Hematopoietic multipotent progenitor cell (in vitro differentiated cells): ENCODE results near the gene ARID5B. TPM values are rescaled to one million over a fixed set of nuclear protein-coding genes. Genes with fewer than 3 reads are reported as not detected.

Experiments
- DNase-seq, 3 donors: peaks; one replicate each; pipeline ENCODE4 v3.0.0-alpha.2; 2011 to 2015; ENCODE audit warnings: low read depth in 2 of 3, low spot score in 2 of 3
- total RNA-seq: library from RNA; depleted of rRNA; stranded (reverse); fragments of >200 nt; gene quantifications from one replicate; pipeline ENCODE4 v1.2.3, GENCODE V29; 2012

The ARID5B gene
- total RNA-seq, 1 donor, result 11.3 TPM

DNA sequence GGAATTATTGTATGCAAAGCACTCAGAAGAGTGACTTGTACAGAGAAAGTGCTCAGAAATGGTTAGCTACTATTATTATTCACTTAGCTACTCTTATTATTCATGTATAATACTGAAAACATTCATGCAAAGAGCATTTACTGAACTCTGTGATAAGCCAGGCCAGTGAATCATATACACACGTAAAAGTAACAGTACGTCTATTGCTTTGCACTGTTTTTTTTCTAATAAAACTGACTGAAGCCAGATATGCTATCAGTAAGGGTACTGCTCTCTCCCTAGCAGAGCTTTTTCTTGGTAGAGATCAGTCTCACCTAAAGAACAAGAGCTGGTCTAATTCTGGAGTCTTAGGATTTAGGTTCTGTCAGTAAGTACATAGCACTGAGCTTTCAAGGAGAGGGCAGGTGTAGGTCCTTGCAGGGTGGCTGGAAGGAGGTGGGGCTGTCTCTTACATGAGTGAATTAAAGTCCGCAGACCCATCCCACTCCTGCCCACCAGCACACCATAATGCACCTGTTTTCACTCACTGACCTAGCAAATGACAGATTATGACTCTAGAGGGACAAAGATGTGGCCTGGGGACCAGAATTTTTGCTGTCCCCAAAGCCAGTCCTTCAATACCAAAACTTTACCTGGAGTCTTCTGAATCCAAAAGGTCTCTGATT lies 145.9 kb downstream of the ARID5B start:
- DNase-seq, result no peak

DNA sequence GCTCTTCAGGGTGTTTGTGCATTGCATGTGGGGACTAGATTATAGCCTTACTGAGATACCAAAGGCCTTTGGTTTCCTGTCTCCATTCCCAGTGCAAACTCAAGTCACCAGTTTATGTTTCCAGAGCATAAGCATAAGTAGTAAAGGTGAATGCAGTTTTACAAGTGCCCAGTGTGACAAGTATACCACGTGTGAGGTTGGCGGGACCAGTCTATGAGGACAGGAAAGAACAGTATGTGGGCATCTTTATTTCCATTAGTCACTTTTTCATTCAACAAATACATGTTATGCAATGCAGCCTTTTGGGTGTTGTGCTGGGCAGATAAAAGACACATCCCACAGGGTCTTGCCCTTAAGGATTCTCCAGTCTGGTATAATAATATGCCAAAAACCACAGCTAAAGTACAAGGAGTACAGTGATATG lies 146.5 kb downstream of the ARID5B start:
- no peak for DNase-seq

- DNase-seq, result no peak
Measured at GRCh38 chr10:62048470-62048869, 147.0 kb downstream of the ARID5B start.

- no peak for DNase-seq
Measured at GRCh38 chr10:62048919-62049623, 147.6 kb downstream of the ARID5B start.

DNA sequence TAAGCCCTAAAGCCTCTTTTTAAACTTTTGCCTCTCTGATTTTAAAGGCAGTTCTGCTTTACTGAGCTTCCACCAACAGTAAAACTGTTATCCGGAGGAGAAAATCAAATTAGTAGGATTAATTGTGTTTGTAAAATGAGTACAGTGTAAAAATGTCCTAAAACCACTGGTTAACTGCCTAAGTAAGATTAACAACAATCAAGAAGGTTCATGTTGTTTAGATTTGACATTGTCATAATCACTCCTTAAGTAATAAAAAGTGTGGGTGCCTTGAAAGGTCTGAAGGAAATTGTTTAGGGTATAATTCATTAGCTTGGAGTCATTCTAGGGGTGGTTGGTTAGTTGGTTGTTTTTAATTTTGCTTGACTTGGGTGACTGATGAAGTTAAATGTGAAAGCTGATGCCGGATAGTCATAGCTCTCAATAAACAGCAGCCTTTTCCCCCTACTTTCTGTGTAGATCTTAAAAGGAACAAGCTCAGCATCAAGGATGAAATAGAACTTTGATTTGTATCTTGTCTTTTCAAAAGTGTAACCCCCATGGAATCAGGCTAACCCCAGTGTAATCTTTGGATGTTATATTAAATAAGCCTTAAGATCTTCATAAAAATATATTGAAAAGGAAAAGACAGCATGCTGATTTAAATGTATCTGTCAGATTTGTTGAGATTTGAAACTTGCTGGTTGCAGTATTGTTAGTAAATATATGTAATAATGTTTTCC lies 148.3 kb downstream of the ARID5B start:
- no peak for DNase-seq

DNA sequence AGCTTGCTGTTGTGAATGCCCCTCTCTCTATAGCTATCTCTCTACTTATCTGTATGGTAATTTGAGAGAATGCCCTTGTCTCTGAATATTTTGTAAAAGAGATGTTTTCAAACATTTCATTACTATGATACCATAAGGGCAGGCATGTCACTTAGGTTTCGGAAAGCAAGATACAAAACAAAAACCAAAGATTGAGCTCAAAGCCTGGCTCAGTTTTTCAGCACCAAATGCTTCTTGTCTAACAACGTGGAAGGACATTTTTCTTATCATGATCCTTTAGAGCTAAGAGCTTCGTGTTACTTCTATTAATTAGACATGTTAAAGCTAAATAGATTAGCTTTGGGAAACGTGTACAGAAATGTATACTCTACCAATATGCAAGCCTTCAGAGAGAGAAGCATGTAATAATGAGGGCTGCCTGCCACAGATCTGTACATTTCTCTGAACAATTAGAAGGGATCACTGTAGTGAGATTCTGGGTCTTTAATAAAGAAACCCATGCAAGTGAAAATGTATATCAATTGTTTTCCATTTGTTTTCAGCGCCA lies 148.9 kb downstream of the ARID5B start:
- no peak for DNase-seq

DNA sequence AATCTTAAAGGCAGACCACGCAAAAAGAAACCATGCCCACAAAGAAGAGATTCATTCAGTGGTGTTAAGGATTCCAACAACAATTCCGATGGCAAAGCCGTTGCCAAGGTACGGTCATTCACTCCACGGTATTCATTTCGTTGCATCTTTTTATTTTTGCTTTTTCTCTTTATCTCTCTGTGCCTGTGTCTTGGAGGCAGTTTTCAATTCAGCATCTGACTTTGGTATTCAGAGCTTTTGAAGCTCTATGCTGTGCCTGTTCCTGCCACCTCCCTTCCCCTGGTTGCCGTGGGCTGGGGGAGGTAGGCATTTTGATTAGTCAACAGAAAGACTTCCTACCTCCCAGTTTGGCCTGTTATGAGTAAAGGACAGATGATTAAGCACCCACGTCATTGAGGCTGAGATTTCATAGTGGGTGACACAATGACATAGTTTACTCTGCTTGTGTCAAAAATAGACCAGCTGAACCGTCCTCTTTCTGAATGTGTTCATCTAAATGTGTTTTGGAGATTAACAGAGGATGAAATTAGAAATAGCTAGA lies 149.5 kb downstream of the ARID5B start:
- DNase-seq, result peak in 1 of 3 donors; percentile 59

- DNase-seq, result no peak
Measured at GRCh38 chr10:62052276-62052675, 150.8 kb downstream of the ARID5B start.

DNA sequence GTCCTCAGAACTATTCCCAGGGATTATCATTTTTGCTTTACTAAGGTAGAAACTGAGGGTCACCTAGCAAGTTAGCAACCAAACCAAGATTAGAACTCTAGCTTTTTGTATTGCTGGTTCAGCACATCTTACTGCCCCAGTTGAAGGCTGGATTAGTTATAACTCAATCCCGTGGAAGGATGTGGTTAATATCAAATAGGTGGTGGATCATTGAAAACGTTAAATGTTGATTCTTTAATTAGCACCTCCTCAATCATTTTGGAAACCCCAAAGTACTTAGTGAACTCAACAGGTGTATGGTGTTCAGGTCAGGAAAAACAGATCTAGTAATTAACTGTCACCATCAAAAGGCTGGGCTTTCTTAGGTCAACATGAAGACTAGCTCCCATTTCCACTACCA lies 152.4 kb downstream of the ARID5B start:
- DNase-seq, result no peak

GRCh38 chr10:62054408-62054807 lies 152.9 kb downstream of the ARID5B start:
- DNase-seq, result no peak

GRCh38 chr10:62054830-62055229 lies 153.3 kb downstream of the ARID5B start:
- DNase-seq, result no peak

GRCh38 chr10:62056219-62056618 lies 154.7 kb downstream of the ARID5B start:
- no peak for DNase-seq

GRCh38 chr10:62056698-62057097 lies 155.2 kb downstream of the ARID5B start:
- DNase-seq, result no peak

DNA sequence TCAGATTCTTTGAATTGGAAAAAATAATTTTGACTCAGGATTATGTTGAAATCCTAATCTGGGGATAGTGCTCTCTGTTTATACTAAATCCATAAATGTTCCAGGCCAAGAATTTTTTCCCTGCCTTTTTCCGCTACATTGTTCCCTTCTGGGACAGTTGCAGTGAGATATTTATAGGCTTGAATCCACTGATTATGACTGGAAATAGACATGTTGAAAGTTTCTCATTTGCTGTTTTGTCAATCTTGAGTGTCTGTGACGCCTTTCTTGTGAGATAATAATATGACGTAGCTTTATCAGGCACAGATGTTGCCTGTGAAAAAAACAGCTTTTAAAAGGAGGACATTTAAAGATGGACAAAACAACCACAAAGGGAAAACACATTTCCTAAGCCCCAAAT lies 155.9 kb downstream of the ARID5B start:
- DNase-seq, result no peak

DNA sequence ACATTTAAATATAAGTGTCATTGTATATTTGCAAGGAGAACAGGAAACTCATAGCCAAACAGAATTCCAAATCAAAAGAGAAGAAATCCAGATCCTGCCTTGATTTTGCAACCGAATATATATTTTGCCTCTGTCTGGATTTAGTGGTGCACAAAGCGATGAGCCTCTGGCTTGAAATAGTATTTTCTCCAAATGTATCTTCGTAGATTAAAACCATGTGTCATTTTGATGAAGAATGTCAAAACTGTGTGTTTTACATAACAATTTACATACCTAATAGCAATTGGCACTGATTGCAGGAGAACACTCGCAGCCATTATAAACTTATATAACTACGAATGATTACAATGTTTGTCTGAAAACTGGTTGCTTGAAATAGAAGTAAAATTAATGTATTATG lies 156.4 kb downstream of the ARID5B start:
- no peak for DNase-seq

DNA sequence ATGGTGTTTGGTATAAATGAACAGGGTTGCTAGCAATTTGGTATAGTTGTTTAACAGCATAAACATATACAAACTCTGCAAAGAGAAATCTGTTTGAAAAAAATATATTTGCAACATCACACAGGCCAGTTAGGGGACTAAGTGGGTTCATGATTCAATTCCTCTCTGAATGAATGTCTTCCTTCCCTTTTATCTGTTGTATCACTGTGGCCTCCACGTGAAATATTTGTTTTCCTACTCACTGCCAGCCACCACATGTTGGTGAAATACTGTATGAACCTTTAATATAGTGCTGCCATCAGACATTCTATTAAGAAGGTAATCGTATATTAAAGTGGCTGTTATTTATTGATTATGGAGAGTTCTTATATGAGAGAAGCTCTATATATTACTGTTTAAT lies 157.0 kb downstream of the ARID5B start:
- no peak for DNase-seq

GRCh38 chr10:62058896-62059216 lies 157.4 kb downstream of the ARID5B start:
- DNase-seq, result no peak

- DNase-seq, result no peak
Measured at GRCh38 chr10:62059217-62059920, 157.9 kb downstream of the ARID5B start.

DNA sequence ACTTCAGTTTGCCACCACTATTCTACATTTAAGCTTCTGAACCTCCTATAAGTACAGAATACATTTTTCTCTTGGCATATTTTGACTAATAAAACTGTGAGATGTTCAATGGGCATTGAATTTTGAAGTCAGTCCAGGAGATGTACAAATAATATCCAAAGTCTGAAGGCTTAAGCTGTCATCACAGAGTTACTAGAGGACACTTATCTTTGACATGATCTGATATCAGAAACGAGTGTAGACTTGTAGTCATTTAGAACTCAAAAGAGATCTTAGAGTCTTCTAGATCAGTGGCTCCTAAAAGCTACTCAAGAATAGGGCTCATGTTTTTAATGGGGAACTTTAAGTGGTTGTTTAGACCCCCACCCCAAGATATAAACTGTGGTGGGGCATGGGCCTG lies 160.5 kb downstream of the ARID5B start:
- DNase-seq, result no peak

GRCh38 chr10:62062752-62063512 lies 161.4 kb downstream of the ARID5B start:
- DNase-seq, result no peak
